HG03039 (cell line): ENCODE measurements around the gene TCEANC.
A peak's percentile ranks its signal among the peaks of the same experiment; 100 is the strongest.
"Not testable (repeated sequence)": the region's sequence is repeated elsewhere in the genome, so short reads cannot be mapped to it uniquely, and the experiment has no call there.

ENCODE experiments used
- ATAC-seq: cut with Tn5 transposase; IDR thresholded peaks from one replicate; pipeline ENCODE4 v1.9.1; 2021; ENCODE audit warnings: mild to moderate bottlenecking, moderate library complexity; ENCODE audit not compliant: unreplicated experiment

Gene TCEANC

DNA sequence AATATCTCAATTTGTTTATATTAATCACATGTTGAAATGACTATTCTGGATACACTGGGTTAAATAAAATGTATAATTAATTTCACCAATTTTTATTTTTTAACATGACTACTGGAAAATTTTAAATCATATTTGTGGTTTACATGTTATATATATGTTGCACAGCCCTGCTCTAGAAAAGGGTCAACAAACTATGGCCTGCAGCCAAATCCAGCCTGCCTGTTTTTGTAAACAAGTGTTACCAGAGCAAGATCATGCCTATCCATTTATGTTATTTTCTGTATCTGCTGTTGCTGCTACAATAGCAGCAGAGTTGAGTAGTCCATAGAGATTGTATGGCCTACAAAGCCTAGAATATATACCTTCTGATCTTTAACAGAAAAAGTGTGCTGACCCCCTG, 1.2 kb downstream of the TCEANC start:
- no peak for ATAC-seq

GRCh38 chrX:13655674-13656073, 2.7 kb downstream of the TCEANC start:
- no peak for ATAC-seq

DNA sequence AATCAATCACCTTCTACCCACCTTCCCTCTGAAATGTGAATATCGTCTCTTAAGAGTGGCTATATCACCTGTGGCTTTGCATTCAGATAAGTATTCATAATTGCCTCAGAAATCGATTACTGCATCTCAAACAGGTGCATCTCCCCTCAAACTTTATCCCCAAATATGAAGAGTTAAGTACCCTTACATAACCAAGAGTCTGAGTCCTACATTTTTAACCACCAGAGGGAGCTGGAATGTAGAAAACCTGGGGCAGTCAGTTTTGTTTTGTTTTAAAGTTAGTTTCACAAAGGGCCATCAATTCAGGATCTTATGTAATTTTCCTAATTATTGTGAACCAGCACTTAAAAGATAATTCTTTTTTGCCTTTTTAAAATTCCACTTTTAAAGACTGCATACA, 5.7 kb downstream of the TCEANC start:
- no peak for ATAC-seq

GRCh38 chrX:13659063-13659462, 6.1 kb downstream of the TCEANC start:
- ATAC-seq, result no peak

- ATAC-seq, result no peak
These were observed 8.9 kb downstream of the TCEANC start for GRCh38 chrX:13661735-13662288.

- no peak for ATAC-seq
These were observed 9.4 kb downstream of the TCEANC start for GRCh38 chrX:13662355-13662791.

DNA sequence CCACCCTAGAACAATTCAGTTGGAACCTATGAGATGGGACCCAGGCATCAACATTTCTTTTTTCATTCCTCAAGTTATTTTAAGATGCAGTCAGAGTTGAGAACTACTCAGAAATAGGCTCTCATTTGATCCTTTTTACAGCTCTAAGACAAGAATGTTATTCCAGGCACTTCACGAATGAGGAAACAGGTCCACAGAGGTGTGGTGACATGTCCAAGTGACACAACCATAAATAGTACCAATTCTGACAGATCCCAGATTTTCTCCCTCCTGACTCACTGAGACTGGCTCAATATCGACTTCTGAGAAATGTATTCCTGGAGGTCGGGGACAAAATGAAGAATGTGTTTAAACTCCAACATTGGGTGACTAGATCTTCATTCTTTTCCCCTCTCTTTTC, 11.1 kb downstream of the TCEANC start:
- ATAC-seq, result no peak

- ATAC-seq, result no peak
These were observed 13.9 kb downstream of the TCEANC start for GRCh38 chrX:13666836-13667235.

DNA sequence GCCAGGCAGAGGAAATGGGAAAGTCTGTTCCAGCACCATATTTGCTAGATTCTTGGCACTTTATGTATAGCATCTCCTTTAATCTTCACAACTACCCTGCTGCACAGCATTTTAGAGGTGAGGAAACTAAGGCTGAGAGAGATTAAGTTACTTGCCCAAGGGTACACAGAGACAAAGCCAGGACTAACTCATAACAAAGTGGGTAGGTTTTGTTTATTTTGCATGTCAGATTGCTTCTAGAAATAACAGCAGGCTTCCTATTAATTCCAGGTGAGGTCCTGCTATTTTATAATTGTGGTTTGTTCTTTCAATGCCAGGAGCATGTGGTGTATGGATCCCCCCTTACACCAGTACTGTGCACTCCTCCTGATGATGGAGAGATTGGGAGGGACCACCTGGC, 15.0 kb downstream of the TCEANC start:
- ATAC-seq, result no peak

DNA sequence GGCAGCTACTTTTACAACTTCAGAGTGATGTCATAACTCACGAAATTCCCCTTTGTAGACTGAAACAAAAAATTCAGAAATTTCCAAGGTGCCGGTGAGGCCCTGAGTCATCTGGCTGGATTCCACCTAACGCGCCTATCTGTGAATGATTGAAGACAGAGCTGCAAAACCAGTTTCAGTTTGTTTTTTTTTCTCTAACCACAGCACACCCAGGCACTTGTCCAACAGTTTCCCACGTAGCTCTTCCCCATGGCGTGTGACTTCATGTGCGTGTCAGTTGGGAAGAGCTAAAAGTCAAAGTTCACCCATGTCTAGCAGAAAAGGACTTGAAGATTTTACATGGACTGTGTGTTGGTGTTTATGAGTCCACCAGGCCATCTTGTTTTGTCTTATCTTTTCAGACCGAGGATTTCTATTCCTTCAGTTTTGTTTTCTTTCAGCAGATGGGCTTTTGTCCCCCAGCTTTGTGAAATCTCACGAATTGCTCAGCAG, 16.4 kb downstream of the TCEANC start:
- ATAC-seq, result peak; percentile 60

- not testable (repeated sequence) for ATAC-seq
These were observed 16.8 kb downstream of the TCEANC start for GRCh38 chrX:13669755-13670154.

- ATAC-seq, result no peak
These were observed 17.3 kb downstream of the TCEANC start for GRCh38 chrX:13670197-13670596.

DNA sequence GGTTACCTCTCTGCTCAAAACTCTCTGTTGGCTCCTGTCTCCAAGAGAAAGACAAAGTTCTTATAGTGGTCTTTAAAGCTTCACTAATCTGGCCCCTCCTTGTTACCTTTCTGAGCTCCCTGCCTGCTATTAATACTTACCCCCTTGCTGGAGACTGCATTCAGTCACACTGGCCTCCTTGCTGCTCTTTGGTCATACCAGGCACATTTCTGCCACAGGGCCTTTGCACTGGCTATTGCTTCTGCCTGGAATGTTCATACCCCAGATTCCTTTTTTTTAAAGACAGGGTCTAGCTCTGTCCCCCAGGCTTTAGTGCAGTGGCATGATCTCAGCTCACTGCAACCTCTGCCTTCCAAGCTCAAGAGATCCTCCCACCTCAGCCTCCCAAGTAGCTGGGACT, 20.1 kb downstream of the TCEANC start:
- no peak for ATAC-seq

GRCh38 chrX:13676885-13677284, 23.9 kb downstream of the TCEANC start:
- ATAC-seq, result no peak

GRCh38 chrX:13679700-13680099, 26.8 kb downstream of the TCEANC start:
- not testable (repeated sequence) for ATAC-seq

- no peak for ATAC-seq
These were observed 28.7 kb downstream of the TCEANC start for GRCh38 chrX:13681595-13681994.

DNA sequence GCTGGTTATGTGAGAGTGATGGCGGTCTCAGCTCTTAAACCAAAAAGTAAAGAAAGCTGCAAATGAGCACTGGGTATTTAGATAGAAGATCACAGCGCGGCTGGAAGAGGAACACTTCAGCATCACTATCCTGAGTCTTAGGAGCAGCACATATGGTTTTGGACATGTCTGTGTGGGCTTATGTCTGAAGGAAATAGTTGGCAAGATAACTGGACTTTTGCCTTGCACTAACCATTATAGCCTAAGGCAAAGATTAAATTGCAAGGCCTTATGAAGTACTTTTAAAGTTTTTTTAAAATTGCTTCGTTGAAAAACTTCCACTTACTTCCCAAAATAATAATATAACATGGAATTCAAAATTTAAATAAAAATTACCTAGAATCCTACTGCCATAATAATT, 31.4 kb downstream of the TCEANC start:
- ATAC-seq, result no peak

GRCh38 chrX:13685126-13685763, 32.3 kb downstream of the TCEANC start:
- ATAC-seq, result no peak

GRCh38 chrX:13687203-13687602, 34.3 kb downstream of the TCEANC start:
- ATAC-seq, result no peak

DNA sequence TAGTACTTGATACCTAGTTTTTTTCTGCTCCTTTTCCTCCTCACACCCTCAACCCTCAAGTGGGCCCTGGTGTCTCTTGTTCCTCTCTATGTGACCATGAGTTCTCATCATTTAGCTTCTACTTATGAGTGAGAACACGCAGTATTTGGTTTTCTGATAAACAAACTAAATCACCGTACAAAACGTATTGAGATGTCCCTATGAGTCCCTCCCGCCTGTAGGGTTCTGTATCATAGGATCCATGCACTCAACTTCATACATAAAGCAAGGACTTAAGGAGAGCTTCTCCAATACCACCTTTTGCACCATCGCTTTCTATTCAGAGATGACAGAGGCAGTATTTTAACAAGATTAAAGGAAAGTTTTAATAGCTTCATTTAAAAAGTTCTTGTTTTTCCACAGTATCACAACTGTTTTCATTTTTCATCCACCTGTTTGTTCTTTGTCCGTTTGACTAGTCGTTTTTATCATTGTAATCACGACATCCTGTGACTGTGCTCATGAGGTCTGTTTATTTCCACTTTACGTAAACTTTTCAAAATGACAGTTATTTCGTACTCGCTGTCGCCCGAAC, 35.5 kb downstream of the TCEANC start:
- no peak for ATAC-seq

DNA sequence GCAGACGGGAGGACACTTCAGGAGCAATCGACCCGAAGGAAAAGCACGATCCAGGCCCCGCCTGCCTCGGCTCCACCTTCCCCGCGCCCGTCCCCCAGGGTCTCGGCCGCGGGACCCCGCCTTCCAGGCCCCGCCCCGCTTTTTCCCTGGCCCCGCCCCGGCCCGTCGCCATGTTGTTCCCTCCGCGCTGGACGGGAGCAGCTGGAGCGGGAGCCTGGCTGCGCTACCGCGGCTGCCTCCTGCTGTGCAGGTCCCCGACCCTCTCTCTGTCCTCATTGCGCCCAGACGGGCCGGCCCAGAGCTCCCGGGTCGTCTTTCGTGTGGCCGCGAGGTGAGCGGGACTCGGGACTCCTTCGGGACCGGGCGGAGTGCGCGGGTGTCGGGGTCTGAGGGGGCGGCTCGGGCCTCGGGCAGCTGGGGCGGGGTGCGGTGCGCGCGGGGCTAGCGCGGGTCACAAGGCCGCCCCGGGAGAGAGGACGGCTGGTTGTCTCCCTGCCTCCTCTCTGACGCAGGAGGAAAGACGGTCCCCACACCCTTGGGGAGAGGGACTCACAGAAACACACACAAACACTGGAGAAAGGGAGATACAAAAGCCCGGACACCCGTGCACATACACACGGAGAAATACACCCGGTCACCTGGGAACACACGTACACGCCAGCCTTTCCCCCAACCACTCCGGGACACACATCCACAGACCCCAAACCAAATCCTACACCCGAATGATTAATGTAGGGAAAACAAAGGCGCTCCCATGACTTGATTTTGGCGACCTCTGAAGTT, 36.2 kb downstream of the TCEANC start, which contains the start of gene RAB9A:
Gene RAB9A (plus strand): TSS at position 171 of the 783 bp plus-strand sequence. CDS start 19,619 bp downstream, outside the sequence.
- ATAC-seq, result peak; percentile 69
